ENCODE results near the gene TMEM255A. TPM values are rescaled to one million over a fixed set of nuclear protein-coding genes. Genes with fewer than 3 reads are reported as not detected.
A peak's percentile ranks its signal among the peaks of the same experiment; 100 is the strongest.
"Not testable (repeated sequence)": the region's sequence is repeated elsewhere in the genome, so short reads cannot be mapped to it uniquely, and the experiment has no call there.

Gene TMEM255A
- 0.46 and 0.51 TPM in 2 replicates for total RNA-seq
- long read RNA-seq: 0 reads

DNA sequence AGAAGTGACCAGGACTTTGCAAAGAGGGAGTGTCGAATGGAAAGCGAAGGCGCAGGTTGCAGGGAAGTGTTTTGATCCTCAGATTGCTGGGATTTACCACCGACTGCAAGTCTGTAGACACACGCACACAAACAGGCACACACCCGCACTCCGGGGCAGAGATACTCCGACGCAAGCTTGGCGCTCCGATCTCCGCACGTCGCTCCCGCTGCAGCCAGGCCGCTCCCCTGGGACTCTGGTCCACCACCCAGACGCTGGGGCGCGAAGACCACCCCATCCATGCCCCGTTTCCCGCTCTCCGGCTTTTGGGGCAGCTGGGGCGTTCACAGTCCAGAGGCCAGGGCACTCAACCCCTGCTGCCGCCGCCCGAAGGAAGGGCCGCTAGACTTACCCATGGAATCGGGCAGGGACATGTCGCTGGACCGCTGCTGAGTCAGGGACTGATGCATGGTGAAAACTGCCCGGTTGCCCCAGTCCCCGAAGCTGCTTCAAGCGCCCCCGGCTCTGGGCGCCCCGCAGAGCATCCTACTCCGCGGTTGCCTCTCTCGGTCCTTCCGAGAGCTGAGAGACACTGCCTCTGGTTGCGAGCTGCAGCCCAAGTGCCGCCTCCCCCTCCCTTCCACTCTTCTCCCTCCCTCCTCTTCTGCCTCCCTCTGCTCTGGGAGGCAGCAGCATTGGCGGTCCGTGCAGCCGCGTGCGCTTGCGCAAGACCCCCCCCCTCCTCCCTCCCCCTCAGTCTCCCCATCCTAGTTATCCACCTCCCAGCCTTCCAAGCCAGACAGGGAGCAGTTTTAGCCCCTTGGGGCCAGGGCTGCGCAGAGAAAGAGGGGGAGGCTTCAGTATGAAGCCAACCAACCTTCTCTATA is at the start of gene TMEM255A:
Gene TMEM255A (minus strand): TSS at position 601 of the 866 bp plus-strand sequence. CDS start 152 bp downstream, at position 449.
- TF ChIP-seq, protein P1, sequence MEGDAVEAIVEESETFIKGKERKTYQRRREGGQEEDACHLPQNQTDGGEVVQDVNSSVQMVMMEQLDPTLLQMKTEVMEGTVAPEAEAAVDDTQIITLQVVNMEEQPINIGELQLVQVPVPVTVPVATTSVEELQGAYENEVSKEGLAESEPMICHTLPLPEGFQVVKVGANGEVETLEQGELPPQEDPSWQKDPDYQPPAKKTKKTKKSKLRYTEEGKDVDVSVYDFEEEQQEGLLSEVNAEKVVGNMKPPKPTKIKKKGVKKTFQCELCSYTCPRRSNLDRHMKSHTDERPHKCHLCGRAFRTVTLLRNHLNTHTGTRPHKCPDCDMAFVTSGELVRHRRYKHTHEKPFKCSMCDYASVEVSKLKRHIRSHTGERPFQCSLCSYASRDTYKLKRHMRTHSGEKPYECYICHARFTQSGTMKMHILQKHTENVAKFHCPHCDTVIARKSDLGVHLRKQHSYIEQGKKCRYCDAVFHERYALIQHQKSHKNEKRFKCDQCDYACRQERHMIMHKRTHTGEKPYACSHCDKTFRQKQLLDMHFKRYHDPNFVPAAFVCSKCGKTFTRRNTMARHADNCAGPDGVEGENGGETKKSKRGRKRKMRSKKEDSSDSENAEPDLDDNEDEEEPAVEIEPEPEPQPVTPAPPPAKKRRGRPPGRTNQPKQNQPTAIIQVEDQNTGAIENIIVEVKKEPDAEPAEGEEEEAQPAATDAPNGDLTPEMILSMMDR (IDR thresholded peaks at IDR 0.05; ENCODE audit: unreplicated experiment): no peak
- H3K27ac Mint-ChIP-seq: no peak within 1 kb of the TSS
- H3K27me3 Mint-ChIP-seq: peaks cover 78% of the 10 kb centered on the region
- H3K4me1 Mint-ChIP-seq (ENCODE audit: low read depth): peaks cover 10% of the 10 kb centered on the region
- H3K36me3 Mint-ChIP-seq (ENCODE audit: insufficient read depth): no peaks in the 10 kb centered on the region
- peaks cover 6% of the 10 kb centered on the region for H3K9me3 Mint-ChIP-seq (ENCODE audit: low read depth)
- H3K4me3 Mint-ChIP-seq (ENCODE audit: low read depth): peak within 1 kb of the TSS; percentile 61
- DNase-seq (ENCODE audit: low spot score, unreplicated experiment): no peak

- peaks cover 3% of the 10 kb centered on the region for H3K9me3 Mint-ChIP-seq (ENCODE audit: low read depth)
- TF ChIP-seq, protein P1 (IDR thresholded peaks at IDR 0.05; ENCODE audit: unreplicated experiment): no peak
- no peaks in the 10 kb centered on the region for H3K4me1 Mint-ChIP-seq (ENCODE audit: low read depth)
- no peak overlapping the region for H3K4me3 Mint-ChIP-seq (ENCODE audit: low read depth)
- DNase-seq (ENCODE audit: low spot score, unreplicated experiment): no peak
- H3K27me3 Mint-ChIP-seq: no peaks in the 10 kb centered on the region
- H3K27ac Mint-ChIP-seq: no peak overlapping the region
- H3K36me3 Mint-ChIP-seq (ENCODE audit: insufficient read depth): no peaks in the 10 kb centered on the region
Observed at GRCh38 chrX:120358737-120359456, 47.6 kb upstream of the TMEM255A start.

DNA sequence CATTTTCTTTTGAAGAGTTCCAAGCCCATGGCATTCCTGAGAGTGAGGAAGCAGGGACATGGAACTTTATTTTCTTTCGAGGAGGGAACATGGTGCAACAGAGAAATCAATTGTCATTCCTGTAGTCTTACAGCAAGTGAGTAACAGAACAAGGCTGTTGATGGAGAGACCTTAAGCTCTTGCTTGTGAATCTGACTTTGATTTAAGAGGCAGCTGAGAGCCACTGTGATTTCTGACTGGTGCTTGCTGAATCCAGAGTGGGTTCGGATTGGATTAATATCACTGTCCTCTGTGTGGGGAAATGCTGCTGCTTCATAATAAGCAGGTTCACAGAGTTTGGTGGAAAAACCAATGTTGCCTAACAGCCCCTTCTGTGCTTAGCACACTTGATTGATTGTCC is 45.9 kb upstream of the TMEM255A start:
- H3K9me3 Mint-ChIP-seq (ENCODE audit: low read depth): peaks cover 3% of the 10 kb centered on the region
- H3K27ac Mint-ChIP-seq: no peak overlapping the region
- H3K4me1 Mint-ChIP-seq (ENCODE audit: low read depth): no peaks in the 10 kb centered on the region
- H3K27me3 Mint-ChIP-seq: no peaks in the 10 kb centered on the region
- no peaks in the 10 kb centered on the region for H3K36me3 Mint-ChIP-seq (ENCODE audit: insufficient read depth)
- no peak for DNase-seq (ENCODE audit: low spot score, unreplicated experiment)
- TF ChIP-seq, protein P1 (IDR thresholded peaks at IDR 0.05; ENCODE audit: unreplicated experiment): no peak
- no peak overlapping the region for H3K4me3 Mint-ChIP-seq (ENCODE audit: low read depth)

- H3K36me3 Mint-ChIP-seq (ENCODE audit: insufficient read depth): no peaks in the 10 kb centered on the region
- peaks cover 5% of the 10 kb centered on the region for H3K9me3 Mint-ChIP-seq (ENCODE audit: low read depth)
- no peaks in the 10 kb centered on the region for H3K27me3 Mint-ChIP-seq
- no peak overlapping the region for H3K4me3 Mint-ChIP-seq (ENCODE audit: low read depth)
- no peak overlapping the region for H3K27ac Mint-ChIP-seq
- H3K4me1 Mint-ChIP-seq (ENCODE audit: low read depth): no peaks in the 10 kb centered on the region
- TF ChIP-seq, protein P1 (IDR thresholded peaks at IDR 0.05; ENCODE audit: unreplicated experiment): no peak
- no peak for DNase-seq (ENCODE audit: low spot score, unreplicated experiment)
Observed at GRCh38 chrX:120356084-120356483, 44.8 kb upstream of the TMEM255A start.

DNA sequence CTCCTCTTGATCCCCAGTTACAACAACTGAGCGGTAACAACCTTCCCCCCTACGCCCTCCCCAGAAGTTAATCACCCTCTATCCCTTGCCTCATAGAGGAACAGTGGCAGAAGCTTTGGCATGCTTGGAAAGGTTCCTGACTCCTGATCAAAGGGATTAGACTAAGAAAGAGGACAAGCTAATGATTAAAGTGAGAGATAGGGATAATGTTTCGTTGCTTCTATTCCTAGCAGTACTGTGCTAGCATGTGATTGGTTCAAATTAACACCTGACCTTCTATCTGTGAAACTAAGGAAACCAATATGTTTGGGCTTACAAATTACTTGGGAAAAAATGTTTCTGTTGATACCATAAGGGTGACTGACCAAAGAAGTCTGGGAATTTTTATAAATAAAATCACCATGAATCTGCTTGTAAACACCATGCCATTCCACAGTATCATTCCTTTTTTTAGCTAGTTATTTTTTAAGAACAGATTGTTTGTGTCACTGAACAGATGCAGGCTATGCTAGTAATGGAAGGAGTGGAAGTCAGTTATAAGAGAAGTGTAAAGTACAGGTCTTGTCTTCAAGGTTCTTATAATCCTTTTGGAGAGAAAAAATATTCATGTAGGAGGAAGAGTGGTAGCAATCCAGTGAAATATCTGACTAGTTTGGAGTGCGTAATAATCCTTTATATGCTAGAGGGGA is 39.3 kb upstream of the TMEM255A start:
- Mint-ChIP-seq H3K36me3 (ENCODE audit: insufficient read depth) (no peaks in the 10 kb centered on the region), H3K27me3 (no peaks in the 10 kb centered on the region), H3K4me3 (ENCODE audit: low read depth) (no peak overlapping the region), H3K9me3 (ENCODE audit: low read depth) (peaks cover 12% of the 10 kb centered on the region), H3K4me1 (ENCODE audit: low read depth) (no peaks in the 10 kb centered on the region), H3K27ac (no peak overlapping the region)
- DNase-seq (ENCODE audit: low spot score, unreplicated experiment): no peak
- TF ChIP-seq, protein P1 (IDR thresholded peaks at IDR 0.05; ENCODE audit: unreplicated experiment): no peak

DNA sequence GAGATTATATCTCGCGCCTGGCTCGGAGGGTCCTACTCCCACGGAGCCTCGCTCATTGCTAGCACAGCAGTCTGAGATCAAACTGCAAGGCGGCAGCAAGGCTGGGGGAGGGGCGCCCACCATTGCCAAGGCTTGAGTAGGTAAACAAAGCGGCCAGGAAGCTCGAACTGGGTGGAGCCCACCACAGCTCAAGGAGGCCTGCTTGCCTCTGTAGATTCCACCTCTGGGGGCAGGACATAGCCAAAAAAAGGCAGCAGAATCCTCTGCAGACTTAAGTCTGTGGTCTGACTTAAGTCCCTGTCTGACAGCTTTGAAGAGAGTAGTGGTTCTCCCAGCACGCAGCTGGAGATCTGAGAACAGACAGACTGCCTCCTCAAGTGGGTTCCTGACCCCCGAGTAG is 33.3 kb upstream of the TMEM255A start:
- H3K27ac Mint-ChIP-seq, H3K27me3 Mint-ChIP-seq: not testable (repeated sequence)
- H3K9me3 Mint-ChIP-seq (ENCODE audit: low read depth): peaks cover 26% of the 10 kb centered on the region

More for the DNA sequence above, 33.3 kb upstream of the TMEM255A start:
- DNase-seq (ENCODE audit: low spot score, unreplicated experiment); H3K4me3 Mint-ChIP-seq (ENCODE audit: low read depth); H3K4me1 Mint-ChIP-seq (ENCODE audit: low read depth); H3K36me3 Mint-ChIP-seq (ENCODE audit: insufficient read depth): not testable (repeated sequence)
